CD14-positive monocyte (primary cell): ENCODE results near the gene PTPN12. TPM values are rescaled to one million over a fixed set of nuclear protein-coding genes. Genes with fewer than 3 reads are reported as not detected.

Experiments
- DNase-seq, 3 donors: peaks; one replicate each; pipeline ENCODE4 v3.0.0-alpha.2; 2011 to 2022
- H2AFZ ChIP-seq: 2 replicates; pipeline ENCODE4 v1.6.0; 2012; ENCODE audit warnings: mild to moderate bottlenecking, low read depth, low read length, inconsistent platforms; ENCODE audit not compliant: insufficient read depth, poor library complexity, severe bottlenecking
- H3K27ac ChIP-seq, 2 donors: 1 replicate in 1 of 2; 2 replicates in 1 of 2; pipeline ENCODE4 v1.5.1; 2012 to 2013; ENCODE audit warnings: low read length in 2 of 2, control low read depth in 1 of 2, inconsistent platforms in 1 of 2, low read depth in 1 of 2, mild to moderate bottlenecking in 1 of 2
- H3K27me3 ChIP-seq, 2 donors: one replicate each; pipeline versions ENCODE4 v1.6.0 to v1.6.1; 2011 to 2013; ENCODE audit warnings: low read length in 2 of 2; ENCODE audit not compliant: control insufficient read depth in 2 of 2, insufficient read depth in 2 of 2
- H3K36me3 ChIP-seq, 2 donors: replicated peaks in 1 of 2; 1 replicate in 1 of 2; 2 replicates in 1 of 2; pipeline versions ENCODE4 v1.5.1 to v1.6.1; 2012 to 2013; ENCODE audit warnings: low read length in 2 of 2, control low read depth in 1 of 2, inconsistent platforms in 1 of 2, mild to moderate bottlenecking in 1 of 2; ENCODE audit not compliant: insufficient read depth in 2 of 2, control insufficient read depth in 1 of 2
- H3K4me1 ChIP-seq, 2 donors: 1 replicate in 1 of 2; 2 replicates in 1 of 2; pipeline versions ENCODE4 v1.5.1 to v1.6.1; 2012 to 2013; ENCODE audit warnings: low read length in 2 of 2, control low read depth in 1 of 2, inconsistent platforms in 1 of 2, mild to moderate bottlenecking in 1 of 2, moderate library complexity in 1 of 2; ENCODE audit not compliant: insufficient read depth in 2 of 2, control insufficient read depth in 1 of 2
- H3K4me2 ChIP-seq: replicated peaks from 2 replicates; pipeline ENCODE3; 2012; ENCODE audit warnings: low read length, moderate library complexity, mild to moderate bottlenecking; ENCODE audit not compliant: poor library complexity, severe bottlenecking; ENCODE audit errors: extremely low read depth
- H3K4me3 ChIP-seq, 3 experiments: fragments of 200-600 bp in 1 of 3; sonication (generic) in 1 of 3; replicated peaks in 1 of 3; 1 replicate in 2 of 3; 2 replicates in 1 of 3; pipeline ENCODE4 v1.5.1; 2011 to 2013; ENCODE audit warnings: low read length in 3 of 3, mild to moderate bottlenecking in 3 of 3, control low read depth in 2 of 3, low read depth in 2 of 3, inconsistent platforms in 1 of 3, moderate library complexity in 1 of 3
- H3K79me2 ChIP-seq: 2 replicates; pipeline ENCODE4 v1.6.0; 2012; ENCODE audit warnings: mild to moderate bottlenecking, control low read depth, inconsistent platforms, low read length, moderate library complexity; ENCODE audit not compliant: insufficient read depth
- H3K9ac ChIP-seq: 2 replicates; pipeline ENCODE4 v1.6.0; 2017; ENCODE audit warnings: low read length, mild to moderate bottlenecking; ENCODE audit not compliant: insufficient read depth, poor library complexity, severe bottlenecking
- H3K9me3 ChIP-seq, 2 donors: replicated peaks in 1 of 2; 1 replicate in 1 of 2; 2 replicates in 1 of 2; pipeline versions ENCODE4 v1.5.1 to v1.6.1; 2012 to 2013; ENCODE audit warnings: low read length in 2 of 2, control low read depth in 1 of 2; ENCODE audit not compliant: control insufficient read depth in 1 of 2, insufficient read depth in 1 of 2
- H4K20me1 ChIP-seq: 2 replicates; pipeline ENCODE4 v1.6.0; 2012; ENCODE audit warnings: mild to moderate bottlenecking, low read length, control low read depth, moderate library complexity; ENCODE audit not compliant: insufficient read depth
- H3K27ac Mint-ChIP-seq, 7 donors: one replicate each; pipeline ENCODE4 v1.8.0; 2020; ENCODE audit warnings: mild to moderate bottlenecking in 7 of 7, mixed read lengths in 7 of 7, moderate library complexity in 6 of 7, inconsistent platforms in 2 of 7
- H3K27me3 Mint-ChIP-seq, 3 donors: one replicate each; pipeline ENCODE4 v1.8.0; 2021 to 2022; ENCODE audit warnings: low read depth in 3 of 3, mild to moderate bottlenecking in 3 of 3, mixed read lengths in 3 of 3, moderate library complexity in 3 of 3, inconsistent platforms in 1 of 3
- H3K36me3 Mint-ChIP-seq, 2 donors: one replicate each; pipeline ENCODE4 v1.8.0; 2020; ENCODE audit warnings: mixed read lengths in 2 of 2, inconsistent platforms in 1 of 2, mild to moderate bottlenecking in 1 of 2
- H3K4me1 Mint-ChIP-seq: one replicate; pipeline ENCODE4 v1.8.0; 2020; ENCODE audit warnings: mild to moderate bottlenecking, mixed read lengths
- H3K4me3 Mint-ChIP-seq, 2 donors: one replicate each; pipeline ENCODE4 v1.8.0; 2020; ENCODE audit warnings: mild to moderate bottlenecking in 2 of 2, mixed read lengths in 2 of 2, moderate library complexity in 1 of 2
- H3K9me3 Mint-ChIP-seq, 7 donors: one replicate each; pipeline ENCODE4 v1.8.0; 2020 to 2022; ENCODE audit warnings: mixed read lengths in 7 of 7, mild to moderate bottlenecking in 6 of 7, moderate library complexity in 6 of 7, inconsistent platforms in 2 of 7
- CTCF ChIP-seq: fragments of 200-600 bp; IDR thresholded peaks from one replicate; pipeline ENCODE4 v1.8.0; 2022; ENCODE audit warnings: antibody characterized with exemption, mild to moderate bottlenecking
- WGBS: methylation state at CpG from one replicate; pipeline ENCODE4 v1.1.5; 2013; ENCODE audit warnings: missing lambda C conversion rate; ENCODE audit not compliant: insufficient coverage; 5-methylcytosine and 5-hydroxymethylcytosine counted together
- intact Hi-C, 2 donors: fragments of 100-400 bp; cut with micrococcal nuclease; formaldehyde crosslinking; loops; one replicate each; pipeline versions ENCODE4 v1.15.0 to v1.15.1; 2023
- polyA plus RNA-seq, 3 donors: library from polyadenylated mRNA; depleted of rRNA in 1 of 3; unstranded in 2 of 3; stranded (reverse) in 1 of 3; fragments of 300-500 nt in 2 of 3; fragments of >200 nt in 1 of 3; fragmentation: Illumina TruSeq in 2 of 3; gene quantifications; 1 replicate in 2 of 3; 2 replicates in 1 of 3; pipeline ENCODE4 v1.2.3, GENCODE V29; 2012 to 2021

Gene PTPN12
- polyA plus RNA-seq, 3 donors, result 6.6 to 36.7 (median 11.8) TPM

GRCh38 chr7:77655836-77656455, 118.9 kb downstream of the PTPN12 start:
- TF ChIP-seq CTCF, result no peak
- Mint-ChIP-seq H3K9me3 (no peaks in the 10 kb centered on the region), H3K27me3 (no peaks in the 10 kb centered on the region), H3K4me3 (no peak overlapping the region), H3K27ac (peak overlapping the region in 2 of 7 donors; percentile 1 to 32), H3K4me1 (peaks cover 10% of the 10 kb centered on the region), H3K36me3 (peaks cover 39 to 61% of the 10 kb centered on the region in 2 donors)
- Histone ChIP-seq H3K4me2 (no peak overlapping the region), H3K4me1 (peaks cover 6 to 16% of the 10 kb centered on the region in 2 donors), H3K36me3 (peaks cover 22 to 59% of the 10 kb centered on the region in 2 donors), H4K20me1 (peaks cover 7% of the 10 kb centered on the region), H3K79me2 (no peaks in the 10 kb centered on the region), H3K9ac (no peak overlapping the region), H3K9me3 (no peaks in the 10 kb centered on the region), H3K27me3 (no peaks in the 10 kb centered on the region), H3K27ac (no peak overlapping the region), H3K4me3 (no peak overlapping the region), H2AFZ (no peak overlapping the region)
- WGBS, result 100% methylated on average over 3 of the region's 9 CpGs
- no peak for DNase-seq
- intact Hi-C loops, result loop anchor here in 1 of 2 donors (5.0 kb wide), 1 partner anchor 101 kb away; no protein-coding TSS in a partner anchor

- peaks cover 39 to 63% of the 10 kb centered on the region in 2 donors for H3K36me3 Mint-ChIP-seq
- Histone ChIP-seq H2AFZ (no peak overlapping the region), H3K27me3 (no peaks in the 10 kb centered on the region), H3K79me2 (no peaks in the 10 kb centered on the region), H4K20me1 (no peaks in the 10 kb centered on the region), H3K9me3 (no peaks in the 10 kb centered on the region), H3K4me2 (no peak overlapping the region), H3K9ac (no peak overlapping the region), H3K36me3 (peaks cover 22 to 63% of the 10 kb centered on the region in 2 donors), H3K27ac (peak overlapping the region in 1 of 2 donors; percentile 20), H3K4me1 (peaks cover 10 to 33% of the 10 kb centered on the region in 2 donors), H3K4me3 (no peak overlapping the region)
- H3K4me1 Mint-ChIP-seq, result peaks cover 23% of the 10 kb centered on the region
- no peak overlapping the region for H3K4me3 Mint-ChIP-seq
- peak overlapping the region in 3 of 7 donors; percentile 56 to 81 (median 69) for H3K27ac Mint-ChIP-seq
- WGBS, result no CpG with 5 or more reads among the region's 1 CpG
- no peaks in the 10 kb centered on the region for H3K9me3 Mint-ChIP-seq
- DNase-seq, result peak; percentile 10 to 40 (median 37)
- intact Hi-C loops, result loop anchor here in 1 of 2 donors (5.0 kb wide), 1 partner anchor 100 kb away; no protein-coding TSS in a partner anchor
- H3K27me3 Mint-ChIP-seq, result peaks cover 0 to under 1% (median 0%) of the 10 kb centered on the region in 3 donors
- TF ChIP-seq CTCF, result peak; percentile 42
Observed at GRCh38 chr7:77657427-77658224, 120.5 kb downstream of the PTPN12 start.
